ENCODE measurements around the gene SYT14.
"Not testable (repeated sequence)": the region's sequence is repeated elsewhere in the genome, so short reads cannot be mapped to it uniquely, and the experiment has no call there.

The SYT14 gene

GRCh38 chr1:210124736-210125135 is 186.7 kb downstream of the SYT14 start:
- no peak for DNase-seq

- no peak for DNase-seq
Measured at GRCh38 chr1:210125143-210125542, 187.1 kb downstream of the SYT14 start.

- DNase-seq = no peak
Measured at GRCh38 chr1:210129092-210129491, 191.1 kb downstream of the SYT14 start.

GRCh38 chr1:210129759-210130158 is 191.7 kb downstream of the SYT14 start:
- no peak for DNase-seq

GRCh38 chr1:210132582-210132981 is 194.6 kb downstream of the SYT14 start:
- DNase-seq = no peak

DNA sequence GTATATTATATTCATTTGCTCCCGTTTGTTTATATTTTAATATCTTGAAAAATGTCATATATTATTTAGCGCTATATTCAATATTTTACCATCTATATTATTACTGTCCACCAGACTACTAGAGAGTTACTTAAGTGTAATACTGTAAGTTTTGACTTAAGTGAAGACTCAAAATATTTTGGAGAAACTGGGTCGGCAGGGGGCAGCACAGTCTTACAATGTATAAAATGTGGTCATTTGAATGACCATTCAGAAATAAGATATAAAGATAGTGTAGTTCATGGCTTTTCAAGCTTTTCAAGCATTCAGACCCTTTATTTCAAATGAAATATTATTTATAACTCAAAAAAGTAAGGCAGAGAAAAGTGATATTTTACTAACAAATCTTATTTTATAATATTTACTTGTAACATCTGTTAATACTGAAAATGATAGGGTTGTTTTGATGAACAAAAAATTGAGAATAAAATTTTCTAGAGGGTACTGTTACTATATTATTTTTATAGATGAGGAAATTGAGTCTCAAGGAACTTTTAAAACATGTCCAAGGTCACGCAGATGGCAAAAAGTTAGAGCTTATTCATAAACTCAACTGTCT is 205.5 kb downstream of the SYT14 start:
- peak in 1 of 2 donors; percentile 34 for DNase-seq

DNA sequence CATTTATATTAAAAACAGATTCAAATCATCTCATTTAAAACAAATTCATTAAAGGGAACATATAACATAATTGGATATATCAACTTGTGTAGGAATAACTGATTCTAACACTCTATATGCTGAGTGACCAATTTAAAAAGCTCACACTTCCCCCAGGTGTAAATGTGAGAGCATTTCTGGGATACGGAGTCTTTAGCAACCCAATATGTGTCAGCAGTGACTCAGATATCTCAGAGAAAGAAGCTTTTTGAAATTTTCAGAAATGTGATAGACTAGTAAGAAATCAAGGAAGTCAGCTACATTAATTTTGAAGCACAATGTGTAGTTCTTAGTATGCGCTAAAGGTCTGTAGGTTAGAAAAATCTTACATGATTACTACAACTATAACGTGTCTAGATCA is 206.7 kb downstream of the SYT14 start:
- no peak for DNase-seq

GRCh38 chr1:210151052-210151672 is 213.1 kb downstream of the SYT14 start:
- DNase-seq = no peak

GRCh38 chr1:210159211-210159610 is 221.2 kb downstream of the SYT14 start:
- no peak for DNase-seq

DNA sequence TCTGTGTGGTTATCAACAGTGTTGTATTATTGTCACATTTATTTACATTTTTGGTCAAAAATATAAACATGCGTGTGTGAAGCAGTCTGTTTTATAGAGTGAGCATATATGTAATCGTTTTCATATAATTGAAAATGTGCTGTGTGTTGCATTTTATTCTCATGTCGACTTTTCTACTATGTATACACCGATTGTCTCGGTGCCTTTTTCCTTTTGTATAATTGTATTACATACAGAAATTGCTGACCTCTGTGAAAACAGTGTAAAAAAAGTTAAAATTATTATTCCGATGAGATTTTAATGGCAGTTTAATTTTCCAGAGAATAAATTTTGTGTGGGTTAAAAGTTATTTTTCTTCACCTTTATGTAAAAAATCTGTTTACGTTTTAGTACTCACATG is 232.2 kb downstream of the SYT14 start:
- DNase-seq = no peak

DNA sequence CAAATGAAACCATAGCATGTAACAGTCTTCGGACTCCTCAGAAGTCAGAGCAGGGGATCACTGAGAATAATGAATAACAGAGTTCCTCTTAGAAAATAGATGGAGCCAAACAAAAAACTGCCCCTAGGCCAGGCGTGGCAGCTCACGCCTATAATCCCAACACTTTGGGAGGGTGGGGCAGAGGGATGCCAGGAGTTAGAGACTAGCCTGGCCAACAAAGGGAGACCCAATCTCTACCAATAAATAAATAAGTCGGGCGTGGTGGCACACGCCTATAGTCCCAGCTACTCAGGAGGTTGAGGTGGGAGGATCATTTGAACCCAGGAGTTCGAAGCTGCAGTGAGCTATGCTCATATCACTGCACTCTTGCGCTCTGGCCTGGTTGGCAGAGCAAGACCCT is 236.1 kb downstream of the SYT14 start:
- no peak for DNase-seq

DNA sequence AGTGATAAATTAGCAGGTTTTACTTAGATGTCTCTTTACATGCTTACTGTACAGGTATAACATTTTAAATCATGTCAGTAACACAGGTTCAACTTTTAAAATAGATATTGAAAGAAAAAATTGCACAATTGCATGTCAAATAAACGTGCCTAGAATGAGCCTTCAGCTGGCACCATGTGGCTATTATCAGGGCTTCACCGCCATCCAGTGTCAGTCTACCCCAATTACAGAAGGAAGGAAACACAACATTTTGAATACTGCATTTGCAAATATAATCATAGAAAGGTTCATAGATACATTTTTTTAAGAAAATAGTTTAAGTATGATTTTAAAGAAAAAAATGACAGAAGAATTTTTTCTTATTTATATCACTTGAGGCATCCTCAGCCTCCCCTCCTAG is 247.0 kb downstream of the SYT14 start:
- no peak for DNase-seq

DNA sequence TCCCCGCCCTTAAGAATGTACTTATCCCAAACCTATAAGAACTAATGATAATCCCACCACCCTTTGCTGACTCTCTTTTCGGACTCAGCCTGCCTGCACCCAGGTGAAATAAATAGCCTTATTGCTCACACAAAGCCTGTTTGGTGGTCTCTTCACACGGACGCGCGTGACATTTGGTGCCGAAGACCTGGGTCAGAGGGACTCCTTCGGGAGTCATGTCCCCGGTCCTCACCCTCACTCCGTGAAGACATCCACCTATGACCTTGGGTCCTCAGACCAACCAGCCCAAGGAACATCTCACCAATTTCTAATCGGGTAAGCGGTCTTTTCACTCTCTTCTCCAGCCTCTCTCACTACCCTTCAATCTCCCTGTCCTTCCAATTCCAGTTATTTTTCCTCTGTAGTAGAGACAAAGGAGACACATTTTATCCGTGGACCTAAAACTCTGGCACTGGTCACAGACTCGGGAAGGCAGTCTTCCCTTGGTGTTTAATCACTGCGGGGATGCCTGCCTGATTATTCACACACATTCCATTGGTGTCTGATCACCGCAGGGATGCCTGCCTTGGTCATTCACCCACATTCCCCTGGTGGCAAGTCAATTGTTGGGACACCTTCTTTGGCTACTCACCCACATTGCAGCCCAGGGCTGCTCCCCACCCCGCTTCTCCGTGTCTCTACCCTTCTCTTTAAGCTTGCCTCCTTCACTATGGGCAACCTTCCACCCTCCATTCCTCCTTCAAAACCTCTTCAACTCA is 250.0 kb downstream of the SYT14 start:
- DNase-seq = not testable (repeated sequence)

DNA sequence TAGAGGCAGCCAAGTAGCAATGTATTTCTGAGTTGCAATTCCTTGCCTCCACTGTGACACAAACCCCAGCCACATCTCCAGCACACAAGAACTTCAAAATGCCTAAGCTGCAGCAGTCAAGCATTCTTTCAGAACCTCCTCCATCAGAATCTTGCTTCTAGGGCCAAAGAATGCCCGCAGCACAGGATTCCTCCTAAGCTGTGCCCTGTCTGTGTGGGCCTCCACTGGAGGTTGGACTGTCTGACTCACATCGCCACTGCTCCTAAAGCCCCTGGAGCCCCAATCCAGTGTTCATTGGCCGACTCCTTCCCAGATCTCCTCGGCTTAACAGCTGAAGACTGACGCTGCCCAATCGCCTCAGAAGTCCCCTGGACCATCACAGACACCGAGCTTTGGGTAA is 251.4 kb downstream of the SYT14 start:
- DNase-seq = no peak

GRCh38 chr1:210195635-210196160 is 257.7 kb downstream of the SYT14 start:
- no peak for DNase-seq

DNA sequence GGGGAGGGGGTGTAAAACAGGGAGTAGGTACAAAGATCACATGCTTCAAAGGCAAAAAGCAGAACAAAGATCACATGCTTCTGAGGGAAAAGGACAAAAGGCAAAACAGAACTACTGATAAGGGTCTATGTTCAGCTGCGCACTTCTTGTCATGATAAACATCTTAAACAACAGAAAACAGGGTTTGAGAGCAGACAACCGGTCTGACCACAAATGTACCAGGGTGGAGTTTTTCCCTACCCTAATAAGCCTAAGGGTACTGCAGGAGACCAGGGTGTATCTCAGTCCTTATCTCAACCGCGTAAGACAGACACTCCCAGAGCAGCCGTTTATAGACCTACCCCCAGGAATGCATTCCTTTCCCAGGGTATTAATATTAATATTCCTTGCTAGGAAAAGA is 258.2 kb downstream of the SYT14 start:
- DNase-seq = not testable (repeated sequence)

DNA sequence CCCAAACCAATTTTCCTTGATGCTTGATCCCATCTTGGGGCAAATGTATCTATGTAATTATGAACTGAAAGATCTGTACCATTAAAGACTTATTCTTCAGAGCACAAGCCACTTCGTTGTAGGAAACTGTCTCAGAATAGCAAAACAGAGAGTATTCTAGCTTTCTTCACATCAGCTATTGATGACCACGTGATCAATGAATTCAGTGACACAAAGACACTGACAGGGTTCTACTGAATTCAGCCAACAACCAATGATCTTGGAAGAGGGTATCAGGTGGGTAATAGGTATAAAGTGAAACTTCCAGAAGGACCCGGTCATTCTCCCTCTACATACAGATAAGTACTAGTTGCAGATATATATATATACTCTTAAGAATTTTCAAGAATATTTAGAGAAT is 260.8 kb downstream of the SYT14 start:
- no peak for DNase-seq

- DNase-seq = no peak
Measured at GRCh38 chr1:210200124-210200736, 262.2 kb downstream of the SYT14 start.

- DNase-seq = no peak
Measured at GRCh38 chr1:210201681-210202080, 263.7 kb downstream of the SYT14 start.

- DNase-seq = no peak
Measured at GRCh38 chr1:210207597-210208450, 269.8 kb downstream of the SYT14 start.

GRCh38 chr1:210213335-210213734 is 275.3 kb downstream of the SYT14 start:
- DNase-seq = no peak

GRCh38 chr1:210214573-210215409 is 276.8 kb downstream of the SYT14 start:
- DNase-seq = no peak

Data from CD4-positive, alpha-beta T cell treated with Interferon alpha-2 for 1 hour (primary cell).